Stimulated activated CD4-positive, alpha-beta T cell treated with anti-CD3 and anti-CD28 coated beads, Interleukin-4, amount 100 ng/mL, for 4 hours (primary cell): ENCODE measurements around the gene DGKA.
"Not testable (repeated sequence)": the region's sequence is repeated elsewhere in the genome, so short reads cannot be mapped to it uniquely, and the experiment has no call there.

Experiments
- DNase-seq, 2 experiments: peaks; one replicate each; pipeline ENCODE4 v3.0.0-alpha.2; 2020

The DGKA gene

DNA sequence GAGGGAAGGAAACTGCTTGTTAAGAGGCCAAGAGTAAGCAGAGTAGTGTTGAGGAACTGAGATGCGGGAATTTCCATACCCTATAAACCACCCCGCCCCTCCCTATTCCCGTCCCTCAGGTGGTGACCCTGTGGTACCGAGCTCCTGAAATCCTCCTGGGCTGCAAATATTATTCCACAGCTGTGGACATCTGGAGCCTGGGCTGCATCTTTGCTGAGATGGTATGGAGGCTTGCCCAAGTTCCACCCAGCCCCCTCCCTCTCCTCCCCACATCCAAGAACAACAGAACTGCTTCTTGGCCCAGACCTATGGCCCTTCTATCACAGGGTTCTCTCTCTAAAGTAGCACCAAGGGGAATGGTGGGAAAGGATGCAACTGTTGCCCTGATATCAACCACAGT is 38.4 kb downstream of the DGKA start:
- no peak for DNase-seq

- no peak for DNase-seq
Observed at GRCh38 chr12:55970775-55971174, 39.8 kb downstream of the DGKA start.

DNA sequence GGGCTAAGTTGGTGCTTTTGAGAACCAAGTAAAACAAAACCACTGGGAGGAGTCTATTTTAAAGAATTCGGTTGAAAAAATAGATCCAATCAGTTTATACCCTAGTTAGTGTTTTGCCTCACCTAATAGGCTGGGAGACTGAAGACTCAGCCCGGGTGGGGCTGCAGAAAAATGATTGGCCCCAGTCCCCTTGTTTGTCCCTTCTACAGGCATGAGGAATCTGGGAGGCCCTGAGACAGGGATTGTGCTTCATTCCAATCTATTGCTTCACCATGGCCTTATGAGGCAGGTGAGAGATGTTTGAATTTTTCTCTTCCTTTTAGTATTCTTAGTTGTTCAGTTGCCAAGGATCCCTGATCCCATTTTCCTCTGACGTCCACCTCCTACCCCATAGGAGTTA is 41.1 kb downstream of the DGKA start:
- no peak for DNase-seq

- DNase-seq = no peak
Observed at GRCh38 chr12:55972456-55972855, 41.5 kb downstream of the DGKA start.

DNA sequence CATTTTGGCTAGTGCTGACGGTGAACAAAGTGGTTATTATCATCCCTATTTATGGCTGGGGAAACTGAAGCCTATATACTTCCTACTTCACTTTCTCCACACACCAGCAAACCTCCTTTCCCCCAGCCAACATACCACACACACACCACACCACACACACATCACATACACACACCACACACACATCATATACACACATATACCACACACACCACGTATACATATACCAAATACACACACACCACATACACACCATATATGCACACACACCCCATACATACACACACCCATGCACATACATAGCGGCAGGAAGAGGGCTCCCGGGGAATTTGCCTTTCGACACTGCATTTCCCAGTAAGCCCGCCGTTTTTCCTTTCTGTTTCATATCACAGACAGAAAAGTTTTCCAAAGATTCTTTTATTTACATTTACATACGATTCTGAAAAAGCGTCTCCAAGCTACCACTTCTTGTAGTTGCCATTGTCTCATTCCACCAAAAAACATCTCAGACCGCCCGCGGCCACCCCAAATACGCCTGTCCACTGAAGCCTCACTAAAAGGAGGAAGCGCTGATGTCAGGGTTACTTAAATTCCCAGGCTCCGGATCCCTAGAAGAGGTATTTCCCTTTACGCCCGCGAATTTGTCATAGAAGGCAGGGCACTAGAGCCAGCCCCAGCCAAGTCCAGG is 42.1 kb downstream of the DGKA start:
- no peak for DNase-seq

DNA sequence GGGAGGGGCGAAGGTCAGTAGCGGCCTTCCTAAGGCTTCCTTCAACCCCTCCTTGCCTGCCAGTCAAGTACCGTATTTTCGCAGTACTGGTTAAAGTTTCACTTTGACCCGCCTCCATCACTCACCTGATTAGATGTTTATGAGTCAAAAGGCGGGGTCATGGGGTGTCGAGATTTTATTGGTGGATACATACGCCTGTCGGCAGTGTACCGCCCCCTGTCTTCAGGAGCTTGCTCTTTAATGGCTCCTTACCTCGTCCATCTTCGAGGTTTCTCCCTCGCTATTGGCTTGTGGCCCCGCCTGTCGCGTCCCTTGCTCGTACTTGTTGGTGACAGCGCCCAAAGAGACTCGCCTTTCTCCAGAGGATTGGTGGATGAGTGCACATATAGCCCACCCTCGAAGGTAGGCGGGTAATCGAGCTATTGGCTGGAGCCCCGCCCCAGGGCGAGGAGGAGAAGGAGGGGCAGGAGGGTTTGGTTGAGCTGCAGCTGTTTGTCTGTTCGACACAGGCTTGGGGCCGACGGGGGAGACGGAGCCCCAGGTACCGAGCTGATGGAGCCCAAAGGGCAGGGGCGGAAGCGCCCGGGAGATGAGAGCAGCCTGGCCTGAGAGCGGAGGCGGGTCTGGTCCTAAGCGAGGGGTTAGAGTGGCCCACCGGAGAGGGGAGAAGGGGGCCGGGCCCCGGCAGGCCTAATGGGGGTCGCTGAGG is 42.8 kb downstream of the DGKA start, which contains the start of gene RAB5B:
Gene RAB5B (plus strand): TSS at position 480 of the 709 bp plus-strand sequence. CDS start 12,883 bp downstream, outside the sequence.
- peak; percentile 90 to 99 for DNase-seq

DNA sequence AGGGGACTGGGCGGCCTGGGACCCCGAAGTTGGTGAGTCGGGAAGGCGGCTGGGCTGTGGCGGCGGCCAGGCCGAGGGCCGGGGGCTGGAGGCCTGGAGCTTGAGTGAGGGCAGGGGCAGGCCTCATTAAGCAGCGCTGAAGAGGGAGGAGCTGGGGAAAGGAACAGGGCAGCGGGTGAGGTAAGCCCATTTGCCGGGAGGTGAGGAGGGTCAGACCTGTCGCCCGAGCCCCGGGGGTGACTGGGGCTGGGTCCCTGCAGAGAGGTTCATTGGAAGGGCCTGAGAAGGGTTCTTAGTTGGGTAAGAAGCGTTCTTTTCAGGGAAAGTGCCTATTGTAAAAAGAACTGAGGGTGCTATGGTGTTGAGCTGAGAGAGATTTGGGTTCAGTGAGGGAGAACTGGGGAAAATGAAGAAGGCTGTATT is 43.4 kb downstream of the DGKA start:
- DNase-seq = no peak

DNA sequence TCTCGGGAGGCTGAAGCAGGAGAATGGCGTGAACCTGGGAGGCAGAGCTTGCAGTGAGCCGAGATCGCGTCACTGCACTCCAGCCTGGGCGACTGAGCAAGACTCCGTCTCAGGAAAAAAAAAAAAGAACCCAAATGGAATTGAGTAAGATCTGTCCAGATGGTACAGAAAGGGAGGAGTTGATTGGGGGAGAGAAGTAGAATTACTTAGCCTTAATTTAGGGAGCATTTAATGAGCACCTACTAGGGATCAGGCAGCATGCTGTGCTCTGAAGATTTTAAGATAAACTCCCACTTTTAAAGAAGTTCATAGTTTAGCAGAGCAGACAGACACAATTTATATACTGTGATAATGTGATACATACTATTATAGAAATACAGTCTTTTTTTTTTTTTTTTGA is 47.4 kb downstream of the DGKA start:
- DNase-seq = no peak

- DNase-seq = no peak
Observed at GRCh38 chr12:55979069-55979468, 48.1 kb downstream of the DGKA start.

GRCh38 chr12:55981882-55982281 is 50.9 kb downstream of the DGKA start:
- not testable (repeated sequence) for DNase-seq

- DNase-seq = no peak
Observed at GRCh38 chr12:55982319-55982936, 51.5 kb downstream of the DGKA start.

DNA sequence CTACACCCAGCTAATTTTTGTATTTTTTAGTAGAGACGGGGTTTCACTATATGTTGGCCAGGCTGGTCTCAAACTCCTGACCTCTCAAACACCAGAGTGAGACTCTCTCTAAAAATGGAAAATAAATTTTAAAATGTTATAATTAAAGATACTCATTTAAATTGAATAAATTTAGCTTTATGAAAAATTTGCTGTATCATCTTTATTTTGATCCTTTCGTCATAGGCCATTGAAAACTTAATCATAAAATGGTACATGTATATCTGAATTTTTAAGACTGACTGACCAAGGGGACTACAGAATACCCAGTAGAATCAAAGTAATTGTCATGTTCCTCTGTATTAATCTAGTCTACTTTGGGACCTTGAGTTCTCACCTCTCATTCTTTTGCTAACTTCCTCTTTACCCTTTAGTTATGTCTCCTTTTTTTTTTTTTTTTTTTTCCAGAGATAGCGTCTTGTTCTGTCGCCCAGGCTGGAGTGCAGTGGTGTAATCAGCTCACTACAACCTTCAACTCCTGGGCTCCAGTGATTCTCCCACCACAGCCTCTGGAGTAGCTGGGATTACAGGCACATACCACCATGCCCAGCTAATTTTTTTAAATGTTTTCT is 52.4 kb downstream of the DGKA start:
- DNase-seq = no peak

GRCh38 chr12:55984861-55985260 is 53.9 kb downstream of the DGKA start:
- DNase-seq = no peak

DNA sequence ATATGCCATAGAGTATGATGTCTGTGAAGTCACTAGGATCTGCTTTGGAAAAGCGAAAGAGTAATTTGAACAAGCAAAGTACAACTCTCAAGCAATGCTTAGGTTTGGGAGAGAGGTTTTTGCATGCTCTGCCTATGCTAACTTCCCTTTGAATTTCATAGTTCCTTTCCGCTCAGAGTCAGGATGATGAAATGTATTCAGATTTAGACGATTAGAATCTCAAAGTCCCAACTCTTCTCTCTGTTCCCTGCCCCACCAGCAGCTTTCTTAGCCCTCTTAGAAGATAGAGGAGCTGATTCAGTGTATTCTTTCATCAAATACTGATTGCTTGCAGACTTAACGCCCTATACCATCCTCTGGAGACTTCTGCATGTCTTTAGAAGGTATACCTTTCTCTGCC is 54.4 kb downstream of the DGKA start:
- DNase-seq = no peak

GRCh38 chr12:55985976-55986375 is 55.0 kb downstream of the DGKA start:
- not testable (repeated sequence) for DNase-seq

GRCh38 chr12:55991110-55991509 is 60.1 kb downstream of the DGKA start:
- DNase-seq = no peak

DNA sequence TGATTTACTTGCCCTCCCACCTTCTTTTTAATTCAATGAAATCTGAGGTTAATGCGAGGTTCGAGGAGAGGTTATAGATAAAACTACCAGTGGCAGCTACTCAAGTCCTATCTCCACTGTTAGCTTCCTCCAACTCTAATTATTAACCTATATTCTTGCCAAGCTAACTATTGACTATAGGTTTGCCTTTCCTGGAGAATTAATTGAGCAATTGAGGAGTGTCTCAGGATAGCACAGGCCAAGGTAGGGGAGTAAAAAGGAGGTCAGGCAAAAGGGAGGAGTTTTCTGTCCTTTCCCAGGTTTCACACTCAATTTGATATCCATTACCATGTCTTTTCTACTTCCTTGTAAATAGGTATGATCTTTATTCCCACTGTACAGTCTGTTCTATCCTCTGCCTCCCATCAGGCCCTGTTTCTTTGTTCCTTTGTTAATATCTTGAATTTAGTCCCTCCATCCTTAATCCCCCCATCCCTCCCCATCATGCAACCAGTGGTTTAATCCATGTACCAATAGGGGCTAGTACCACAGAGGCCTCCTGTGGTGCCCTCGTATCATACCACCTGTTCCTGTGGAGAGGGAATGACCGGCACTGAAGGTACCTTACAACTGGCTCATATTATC is 62.4 kb downstream of the DGKA start:
- no peak for DNase-seq

DNA sequence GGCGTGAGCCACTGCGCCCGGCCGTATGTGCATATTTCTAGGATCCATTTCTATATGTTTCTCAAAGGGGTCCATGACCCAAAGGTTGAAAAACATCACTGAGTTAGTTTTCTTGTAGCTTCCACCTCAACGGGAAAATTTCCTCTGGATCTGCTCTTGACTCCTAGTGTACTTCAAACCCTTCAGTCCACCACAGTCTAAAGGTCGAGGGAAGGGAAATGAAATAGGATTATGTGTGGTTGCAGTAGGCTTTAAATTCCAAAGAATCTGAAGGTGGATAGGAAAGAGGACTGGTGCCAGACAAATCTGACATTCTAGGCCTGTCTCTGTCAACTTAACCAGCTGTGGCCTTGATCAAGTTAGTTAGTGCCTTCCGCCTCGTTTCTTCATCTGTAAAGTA is 64.4 kb downstream of the DGKA start:
- DNase-seq = no peak

- peak in 1 of 2 experiments; percentile 60 for DNase-seq
Observed at GRCh38 chr12:55996201-55996714, 65.3 kb downstream of the DGKA start.

- DNase-seq = no peak
Observed at GRCh38 chr12:55996715-55997534, 66.0 kb downstream of the DGKA start, which contains the start of gene SUOX. TSS of gene SUOX (plus strand) at chr12:55997276. CDS start at chr12:56002222, 4,946 bp downstream.

DNA sequence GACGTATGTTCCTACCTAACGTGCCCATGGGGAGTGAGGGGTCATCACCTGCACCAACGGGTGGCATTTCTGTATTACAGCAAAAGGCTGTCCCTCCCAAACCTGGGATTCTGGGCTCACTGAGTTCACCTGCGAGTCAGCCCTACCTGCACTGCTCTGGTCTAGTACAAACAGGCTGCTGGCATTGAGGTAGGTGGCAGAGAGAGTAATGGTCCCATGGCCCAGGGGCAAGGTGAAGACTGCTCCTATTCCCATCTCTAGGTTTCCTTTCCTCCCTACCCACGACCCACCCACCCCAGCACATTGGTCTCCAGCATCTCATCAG is 66.5 kb downstream of the DGKA start:
- no peak for DNase-seq

GRCh38 chr12:55999522-55999921 is 68.6 kb downstream of the DGKA start:
- not testable (repeated sequence) for DNase-seq
